Thyroid gland (tissue), 4 donors: ENCODE results near the gene LCN12. TPM values are rescaled to one million over a fixed set of nuclear protein-coding genes. Genes with fewer than 3 reads are reported as not detected.

ENCODE experiments used
- DNase-seq, 2 donors: peaks; one replicate each; pipeline ENCODE4 v3.0.0-alpha.2; 2019
- H3K27ac ChIP-seq, 3 donors: fragments of 200-600 bp; sonication (generic); 1 replicate in 2 of 3; 2 replicates in 1 of 3; pipeline ENCODE4 v1.5.1; 2016 to 2019; ENCODE audit warnings: mild to moderate bottlenecking in 1 of 3, moderate library complexity in 1 of 3
- H3K27me3 ChIP-seq: fragments of 200-600 bp; sonication (generic); one replicate; pipeline ENCODE4 v1.5.1; 2019
- H3K36me3 ChIP-seq, 2 donors: fragments of 200-600 bp; sonication (generic); one replicate each; pipeline ENCODE4 v1.5.1; 2016 to 2019
- H3K4me1 ChIP-seq, 2 donors: fragments of 200-600 bp; sonication (generic); one replicate each; pipeline ENCODE4 v1.5.1; 2017 to 2019
- H3K4me3 ChIP-seq, 3 donors: fragments of 200-600 bp; sonication (generic); replicated peaks in 1 of 3; 1 replicate in 2 of 3; 2 replicates in 1 of 3; pipeline ENCODE4 v1.5.1; 2016; ENCODE audit warnings: mild to moderate bottlenecking in 1 of 3
- H3K9me3 ChIP-seq: fragments of 200-600 bp; sonication (generic); one replicate; pipeline ENCODE4 v1.5.1; 2017
- CTCF ChIP-seq, 6 experiments: fragments of 200-600 bp in 3 of 6; fragments of 450-650 bp in 3 of 6; sonication (generic) in 3 of 6; IDR thresholded peaks; one replicate each; pipeline ENCODE4 v1.5.1; 2016 to 2019; ENCODE audit warnings: antibody characterized with exemption in 6 of 6, mild to moderate bottlenecking in 2 of 6, inconsistent platforms in 1 of 6, moderate library complexity in 1 of 6
- POLR2A ChIP-seq, 2 donors: fragments of 450-650 bp; IDR thresholded peaks; one replicate each; pipeline ENCODE4 v1.6.1; 2017; ENCODE audit warnings: antibody characterized with exemption in 2 of 2, mild to moderate bottlenecking in 2 of 2, moderate library complexity in 1 of 2
- WGBS, 2 donors: methylation state at CpG; one replicate each; pipeline ENCODE4 v1.1.5; 2017; 5-methylcytosine and 5-hydroxymethylcytosine counted together
- intact Hi-C: fragments of 100-400 bp; cut with DNase I; formaldehyde crosslinking; loops from one replicate; pipeline ENCODE4 v1.15.1; 2023
- total RNA-seq, 4 donors: library from RNA; depleted of rRNA; stranded (reverse); fragments of >200 nt; gene quantifications; one replicate each; pipeline ENCODE4 v1.2.3, GENCODE V29; 2016

Gene LCN12
- total RNA-seq, 4 donors from 2014 or later = 24.3 to 85.0 (median 54.0) TPM

GRCh38 chr9:136917902-136918301 is 34.2 kb upstream of the LCN12 start:
- Histone ChIP-seq H3K4me1 (no peaks in the 10 kb centered on the region), H3K9me3 (no peaks in the 10 kb centered on the region), H3K27me3 (no peaks in the 10 kb centered on the region), H3K4me3 (no peak overlapping the region), H3K27ac (no peak overlapping the region), H3K36me3 (peaks cover 35% of the 10 kb centered on the region in 2 donors)
- intact Hi-C loops = no loop called here
- 91 to 93% methylated on average over 11 of the region's 11 CpGs for WGBS, 2 donors
- TF ChIP-seq CTCF (IDR thresholded peaks at IDR 0.05) (no peak), POLR2A (IDR thresholded peaks at IDR 0.05) (no peak)
- DNase-seq = no peak

DNA sequence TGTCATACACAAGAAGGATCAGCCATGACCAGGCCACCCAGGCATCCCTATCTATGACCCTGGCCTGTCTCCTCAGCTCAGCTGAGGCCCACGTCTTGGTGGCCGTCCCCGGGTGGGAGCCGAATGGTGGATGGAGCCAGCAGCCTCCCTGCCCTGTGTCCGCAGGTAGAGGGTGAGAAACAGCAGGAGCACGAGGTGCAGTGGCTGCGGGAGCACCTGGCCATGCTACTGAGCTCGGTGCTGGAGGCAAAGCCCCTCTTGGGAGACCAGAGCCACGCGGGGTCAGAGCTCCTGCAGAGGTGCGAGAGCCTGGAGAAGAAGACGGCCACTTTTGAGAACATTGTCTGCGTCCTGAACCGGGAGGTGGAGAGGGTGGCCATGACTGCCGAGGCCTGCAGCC is 32.0 kb upstream of the LCN12 start:
- Histone ChIP-seq H3K4me1 (no peaks in the 10 kb centered on the region), H3K27ac (no peak overlapping the region), H3K4me3 (no peak overlapping the region), H3K36me3 (peaks cover 35 to 39% of the 10 kb centered on the region in 2 donors), H3K9me3 (no peaks in the 10 kb centered on the region), H3K27me3 (no peaks in the 10 kb centered on the region)
- TF ChIP-seq POLR2A (IDR thresholded peaks at IDR 0.05) (no peak), CTCF (IDR thresholded peaks at IDR 0.05) (no peak)
- DNase-seq = no peak
- intact Hi-C loops = no loop called here
- 92 to 96% methylated on average over 10 to 14 of the region's 15 CpGs for WGBS, 2 donors

- no peak overlapping the region for H3K27ac ChIP-seq
- intact Hi-C loops = no loop called here
- no peak overlapping the region for H3K4me3 ChIP-seq
- no peaks in the 10 kb centered on the region for H3K9me3 ChIP-seq
- WGBS, 2 donors = 93 to 96% methylated on average over 14 of the region's 14 CpGs
- TF ChIP-seq POLR2A (IDR thresholded peaks at IDR 0.05) (no peak), CTCF (IDR thresholded peaks at IDR 0.05) (no peak)
- DNase-seq = no peak
- H3K4me1 ChIP-seq = no peaks in the 10 kb centered on the region
- peaks cover 38 to 43% of the 10 kb centered on the region in 2 donors for H3K36me3 ChIP-seq
- no peaks in the 10 kb centered on the region for H3K27me3 ChIP-seq
These were observed 31.3 kb upstream of the LCN12 start for GRCh38 chr9:136920734-136921231.

DNA sequence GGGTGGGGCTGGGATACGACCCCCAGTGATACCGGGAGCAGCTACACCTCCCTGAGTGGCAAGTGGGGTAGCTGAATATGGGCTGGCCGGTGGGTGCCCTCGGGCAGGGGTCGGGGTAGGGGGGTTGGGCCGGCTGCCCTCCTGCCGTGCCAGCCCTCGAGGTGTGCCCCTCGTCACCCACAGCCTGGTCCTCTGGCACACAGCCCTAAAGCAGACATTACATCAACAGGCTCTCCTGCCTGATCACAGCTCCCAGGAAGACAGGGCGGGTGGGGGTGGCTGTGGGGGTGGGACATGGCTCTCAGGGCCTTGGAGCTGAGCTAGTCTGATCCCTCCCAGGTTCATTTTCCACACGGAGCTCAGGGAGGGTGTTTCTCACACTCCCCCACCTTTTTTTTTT is 30.8 kb upstream of the LCN12 start:
- intact Hi-C loops = no loop called here
- H3K27me3 ChIP-seq = no peaks in the 10 kb centered on the region
- no peak for DNase-seq
- no peaks in the 10 kb centered on the region for H3K9me3 ChIP-seq
- peaks cover 43 to 46% of the 10 kb centered on the region in 2 donors for H3K36me3 ChIP-seq
- H3K27ac ChIP-seq = no peak overlapping the region
- 80 to 89% methylated on average over 7 to 8 of the region's 11 CpGs for WGBS, 2 donors
- H3K4me1 ChIP-seq = no peaks in the 10 kb centered on the region
- no peak for TF ChIP-seq POLR2A (IDR thresholded peaks at IDR 0.05)
- no peak for TF ChIP-seq CTCF (IDR thresholded peaks at IDR 0.05)
- H3K4me3 ChIP-seq = no peak overlapping the region

DNA sequence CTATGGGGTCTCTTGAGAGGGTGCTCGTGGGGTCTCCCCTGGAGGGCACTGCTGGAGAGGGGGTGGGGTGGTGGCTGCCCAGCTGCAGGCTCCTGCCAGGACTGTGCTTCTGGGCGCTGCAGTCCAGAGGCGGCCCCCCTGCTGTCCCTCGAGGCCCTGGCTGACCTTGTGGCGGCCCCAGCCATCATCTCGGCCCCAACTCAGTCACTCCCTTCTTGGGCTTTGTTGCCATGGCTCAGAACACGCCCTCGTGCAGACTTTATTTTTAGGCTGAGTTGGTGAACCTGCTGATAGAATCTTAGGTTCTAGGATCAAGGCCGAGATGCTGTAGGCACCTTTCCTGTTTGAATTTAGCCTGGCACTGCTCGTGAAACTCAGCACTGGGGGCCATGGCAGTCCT is 30.4 kb upstream of the LCN12 start:
- Histone ChIP-seq H3K4me1 (no peaks in the 10 kb centered on the region), H3K27me3 (no peaks in the 10 kb centered on the region), H3K36me3 (peaks cover 43 to 45% of the 10 kb centered on the region in 2 donors), H3K9me3 (no peaks in the 10 kb centered on the region), H3K4me3 (no peak overlapping the region), H3K27ac (no peak overlapping the region)
- no peak for TF ChIP-seq CTCF (IDR thresholded peaks at IDR 0.05)
- intact Hi-C loops = no loop called here
- DNase-seq = no peak
- WGBS, 2 donors = 85 to 91% methylated on average over 10 of the region's 10 CpGs
